Stimulated activated CD8-positive, alpha-beta memory T cell treated with anti-CD3 and anti-CD28 coated beads, Interleukin-15, amount 100 ng/mL, for 48 hours (primary cell): ENCODE data around the gene IDS.

Source experiments
- DNase-seq, 2 donors: peaks; one replicate each; pipeline ENCODE4 v3.0.0-alpha.2; 2020; ENCODE audit warnings: low read depth in 2 of 2

Gene IDS

DNA sequence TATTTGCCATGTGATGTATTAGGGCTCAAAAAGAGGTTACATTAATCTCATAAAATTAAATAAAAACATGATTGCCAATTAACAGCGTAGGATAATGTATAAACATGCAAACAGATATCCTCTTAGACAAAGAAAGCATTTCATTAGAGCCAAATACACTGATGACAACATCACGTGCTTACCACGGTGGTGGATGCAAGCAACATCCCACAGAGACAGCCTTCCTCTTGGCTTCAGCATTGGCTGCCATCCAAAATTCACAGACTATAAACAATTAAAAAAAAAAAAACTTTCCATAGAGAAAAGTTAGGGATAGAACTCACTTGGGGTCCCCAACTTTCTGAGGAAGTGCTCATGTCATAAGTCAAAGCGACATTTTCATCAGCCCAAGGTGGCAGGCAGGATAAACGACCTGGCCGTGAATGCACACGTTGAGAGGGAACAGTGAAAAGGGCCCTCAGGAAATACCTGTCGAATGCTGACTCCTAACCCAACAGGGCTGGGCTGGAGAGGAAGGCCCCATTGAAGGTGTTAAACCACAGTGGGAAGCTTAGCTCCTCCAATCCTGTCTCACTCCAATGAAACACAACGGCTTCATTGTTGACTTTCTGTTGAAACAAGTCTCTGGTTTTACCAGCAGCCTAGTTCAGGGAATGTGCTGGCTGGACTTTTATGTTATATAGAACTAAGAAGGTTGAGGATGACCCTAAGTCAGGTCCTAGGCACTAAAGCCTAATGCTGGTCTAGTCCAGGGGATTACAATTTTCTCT lies 48.4 kb downstream of the IDS start:
- DNase-seq = no peak

DNA sequence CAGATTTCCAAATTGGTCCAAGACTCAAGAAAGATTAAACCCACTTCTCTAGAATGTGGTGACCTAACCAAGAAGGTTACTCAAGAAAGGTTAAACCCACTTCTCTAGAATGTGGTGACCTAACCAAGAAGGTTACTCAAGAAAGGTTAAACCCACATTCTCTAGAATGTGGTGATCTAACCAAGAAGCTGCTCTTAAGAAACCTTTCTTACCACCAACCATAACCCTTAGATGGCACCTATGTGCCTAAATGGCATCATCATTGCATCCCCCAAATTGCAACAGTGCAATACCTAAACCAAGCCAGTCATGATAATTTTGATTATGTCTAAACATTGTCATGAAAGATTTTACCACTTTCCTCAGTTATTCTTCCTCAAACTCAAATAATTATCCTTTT lies 49.2 kb downstream of the IDS start:
- no peak for DNase-seq

DNA sequence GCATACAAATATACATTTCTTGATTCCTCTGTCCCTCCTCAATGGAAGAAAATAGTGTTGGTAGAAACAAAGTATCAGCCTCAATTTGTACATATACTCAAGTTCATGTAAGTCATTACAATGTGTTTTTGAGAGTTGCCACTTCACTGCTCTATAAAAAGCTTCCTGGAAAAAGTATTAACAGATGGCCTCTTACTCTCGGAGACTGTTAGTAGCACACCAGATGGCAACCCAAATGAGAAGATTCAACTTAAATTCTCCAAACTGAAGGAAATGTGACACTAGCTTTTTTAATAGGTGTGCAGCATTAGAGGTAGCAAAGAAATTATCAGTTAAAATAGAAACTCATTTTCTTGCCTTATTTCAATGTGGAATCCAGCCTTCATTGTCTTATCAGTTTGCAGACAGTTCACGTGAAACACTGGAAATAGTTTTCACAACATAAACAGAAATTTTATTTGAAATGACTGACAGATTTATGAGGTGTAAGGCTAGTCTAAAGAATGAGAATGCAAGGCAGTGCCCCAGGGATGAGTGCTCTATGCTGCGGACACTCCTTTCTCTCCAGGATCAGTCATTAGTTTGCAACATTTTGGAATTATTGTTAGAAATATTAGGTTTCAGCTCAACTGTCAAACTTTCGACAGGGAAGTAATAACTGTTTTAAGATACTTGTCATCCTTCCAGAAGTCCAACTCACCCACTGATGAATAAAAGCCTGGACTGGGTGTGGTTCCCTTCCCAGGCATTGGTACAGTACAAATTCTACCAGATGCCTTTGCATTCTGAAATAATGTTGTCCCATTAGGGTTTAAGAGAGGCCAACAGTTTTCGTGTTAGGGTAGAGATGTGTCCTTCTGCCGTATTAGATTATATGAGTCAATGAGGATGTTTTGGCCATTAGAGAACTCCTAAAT lies 50.9 kb downstream of the IDS start:
- DNase-seq = no peak

DNA sequence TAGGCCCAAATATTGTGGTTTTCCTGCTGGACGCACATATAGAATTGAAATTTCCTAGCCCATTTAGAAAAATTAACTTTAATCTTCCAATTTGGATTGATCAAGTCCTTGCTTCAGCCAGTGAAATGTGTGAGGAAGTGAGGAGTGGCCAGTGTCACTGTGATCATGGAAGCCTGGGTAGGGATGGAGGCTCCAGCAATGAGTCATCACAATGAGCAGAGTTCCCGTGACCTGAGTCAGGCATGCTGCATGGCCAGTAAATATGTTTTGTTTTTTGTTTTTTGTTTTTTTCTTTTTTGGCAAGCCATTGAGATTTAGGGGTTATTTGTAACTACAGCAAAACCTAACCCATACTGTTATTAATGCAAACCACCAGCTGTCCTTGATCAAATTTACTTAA lies 52.1 kb downstream of the IDS start:
- no peak for DNase-seq

DNA sequence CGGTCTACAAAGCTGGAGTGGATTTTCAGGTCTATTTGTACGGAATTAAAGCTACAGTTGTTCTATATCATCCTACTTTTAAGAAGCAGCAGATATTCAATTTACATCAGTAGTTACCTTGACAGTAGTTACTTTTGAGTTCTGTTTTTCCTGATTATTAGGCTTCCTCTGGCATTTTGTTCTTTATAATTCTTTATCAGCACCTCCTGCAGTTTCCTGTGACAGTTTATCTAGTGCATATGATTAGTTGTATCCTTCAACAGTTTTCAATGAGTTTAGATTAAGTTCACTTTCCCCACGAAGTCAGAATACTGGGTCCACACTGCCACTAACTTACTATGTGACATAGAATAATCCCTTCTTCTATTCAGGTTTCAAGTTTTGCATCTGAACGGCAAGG lies 71.7 kb downstream of the IDS start:
- DNase-seq = no peak

DNA sequence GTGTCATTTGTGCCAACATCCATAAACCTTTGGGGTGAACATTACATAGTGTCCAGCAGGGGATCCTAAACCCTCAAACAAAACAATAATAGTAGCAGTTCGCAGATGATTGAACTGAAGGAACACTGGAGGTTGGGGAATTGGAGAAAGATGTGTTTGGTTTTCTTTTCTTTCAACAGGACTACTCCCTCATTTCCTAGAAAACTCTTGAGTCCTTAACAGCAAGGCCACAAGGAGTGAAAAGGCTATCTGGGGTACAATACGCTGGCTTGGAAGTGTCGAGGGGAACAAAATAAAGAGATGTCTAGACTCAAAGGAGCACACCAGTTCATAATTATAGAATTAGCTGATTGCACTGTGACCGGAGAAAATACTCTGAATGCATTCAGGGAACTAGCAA lies 72.1 kb downstream of the IDS start:
- DNase-seq = no peak
